ENCODE results near the gene APCS.

The APCS gene

GRCh38 chr1:159587461-159587951 is at the start of gene APCS:
TSS of gene APCS (plus strand) at chr1:159587826. CDS start at chr1:159587922, 96 bp downstream.
- no peak for DNase-seq (ENCODE audit: low read depth)

- DNase-seq (ENCODE audit: low read depth) = no peak
Measured at GRCh38 chr1:159548126-159548525, 39.5 kb upstream of the APCS start.

GRCh38 chr1:159554261-159554660 is 33.4 kb upstream of the APCS start:
- DNase-seq (ENCODE audit: low read depth) = no peak

- DNase-seq (ENCODE audit: low read depth) = no peak
Measured at GRCh38 chr1:159554696-159555095, 32.9 kb upstream of the APCS start.

- no peak for DNase-seq (ENCODE audit: low read depth)
Measured at GRCh38 chr1:159556931-159557369, 30.7 kb upstream of the APCS start.

GRCh38 chr1:159560599-159560998 is 27.0 kb upstream of the APCS start:
- no peak for DNase-seq (ENCODE audit: low read depth)

- DNase-seq (ENCODE audit: low read depth) = no peak
Measured at GRCh38 chr1:159561497-159561896, 26.1 kb upstream of the APCS start.

GRCh38 chr1:159562680-159563079 is 24.9 kb upstream of the APCS start:
- DNase-seq (ENCODE audit: low read depth) = no peak

GRCh38 chr1:159577446-159577845 is 10.2 kb upstream of the APCS start:
- no peak for DNase-seq (ENCODE audit: low read depth)

- DNase-seq (ENCODE audit: low read depth) = no peak
Measured at GRCh38 chr1:159580340-159580739, 7.3 kb upstream of the APCS start.

GRCh38 chr1:159581422-159581821 is 6.2 kb upstream of the APCS start:
- DNase-seq (ENCODE audit: low read depth) = no peak

GRCh38 chr1:159584536-159584935 is 3.1 kb upstream of the APCS start:
- no peak for DNase-seq (ENCODE audit: low read depth)

- no peak for DNase-seq (ENCODE audit: low read depth)
Measured at GRCh38 chr1:159591981-159592380, 4.4 kb downstream of the APCS start.

- DNase-seq (ENCODE audit: low read depth) = no peak
Measured at GRCh38 chr1:159594625-159595405, 7.2 kb downstream of the APCS start.

GRCh38 chr1:159598196-159598595 is 10.6 kb downstream of the APCS start:
- DNase-seq (ENCODE audit: low read depth) = no peak

GRCh38 chr1:159600894-159601293 is 13.3 kb downstream of the APCS start:
- DNase-seq (ENCODE audit: low read depth) = no peak

GRCh38 chr1:159602501-159602999 is 14.9 kb downstream of the APCS start:
- no peak for DNase-seq (ENCODE audit: low read depth)

- no peak for DNase-seq (ENCODE audit: low read depth)
Measured at GRCh38 chr1:159612211-159612885, 24.7 kb downstream of the APCS start.

GRCh38 chr1:159632922-159633321 is 45.3 kb downstream of the APCS start:
- no peak for DNase-seq (ENCODE audit: low read depth)

All from stimulated activated CD8-positive, alpha-beta memory T cell treated with anti-CD3 and anti-CD28 coated beads, Interleukin-12 subunit alpha, Interleukin-12 subunit beta, amount 100 ng/mL, for 4 hours (primary cell).